Measurements from ENCODE around the gene ALG12.

The ALG12 gene

GRCh38 chr22:49957826-49958365 is 39.7 kb upstream of the ALG12 start:
- no peak for DNase-seq

GRCh38 chr22:49956914-49957825 is 38.9 kb upstream of the ALG12 start:
- DNase-seq, result no peak

GRCh38 chr22:49956418-49956770 is 38.2 kb upstream of the ALG12 start:
- no peak for DNase-seq

- DNase-seq, result no peak
Measured at GRCh38 chr22:49955581-49956417, 37.6 kb upstream of the ALG12 start.

- DNase-seq, result no peak
Measured at GRCh38 chr22:49954991-49955580, 36.8 kb upstream of the ALG12 start.

GRCh38 chr22:49954354-49954753 is 36.1 kb upstream of the ALG12 start:
- no peak for DNase-seq

- DNase-seq, result no peak
Measured at GRCh38 chr22:49953680-49954344, 35.6 kb upstream of the ALG12 start.

- no peak for DNase-seq
Measured at GRCh38 chr22:49953027-49953679, 34.9 kb upstream of the ALG12 start.

GRCh38 chr22:49951986-49952896 is 34.0 kb upstream of the ALG12 start:
- no peak for DNase-seq

- no peak for DNase-seq
Measured at GRCh38 chr22:49951678-49951985, 33.4 kb upstream of the ALG12 start.

- no peak for DNase-seq
Measured at GRCh38 chr22:49951000-49951677, 32.9 kb upstream of the ALG12 start.

GRCh38 chr22:49950396-49950994 is 32.3 kb upstream of the ALG12 start:
- no peak for DNase-seq

GRCh38 chr22:49949914-49950292 is 31.7 kb upstream of the ALG12 start:
- DNase-seq, result no peak

- DNase-seq, result no peak
Measured at GRCh38 chr22:49948958-49949913, 31.0 kb upstream of the ALG12 start.

- no peak for DNase-seq
Measured at GRCh38 chr22:49948116-49948957, 30.1 kb upstream of the ALG12 start.

GRCh38 chr22:49947296-49947622 is 29.0 kb upstream of the ALG12 start:
- DNase-seq, result no peak

GRCh38 chr22:49946612-49947295 is 28.5 kb upstream of the ALG12 start:
- no peak for DNase-seq
